ENCODE measurements around the gene METTL16.
A peak's percentile ranks its signal among the peaks of the same experiment; 100 is the strongest.

METTL16 gene

GRCh38 chr17:2395258-2396181 lies 116.2 kb downstream of the METTL16 start:
- no peak for DNase-seq (ENCODE audit: low read depth, low spot score)

- no peak for DNase-seq (ENCODE audit: low read depth, low spot score)
Measured at GRCh38 chr17:2394775-2395201, 116.9 kb downstream of the METTL16 start.

- no peak for DNase-seq (ENCODE audit: low read depth, low spot score)
Measured at GRCh38 chr17:2393954-2394749, 117.5 kb downstream of the METTL16 start.

GRCh38 chr17:2393174-2393953 lies 118.3 kb downstream of the METTL16 start:
- peak; percentile 83 for DNase-seq (ENCODE audit: low read depth, low spot score)

GRCh38 chr17:2392252-2393173 lies 119.2 kb downstream of the METTL16 start:
- peak; percentile 94 for DNase-seq (ENCODE audit: low read depth, low spot score)

- DNase-seq (ENCODE audit: low read depth, low spot score), result no peak
Measured at GRCh38 chr17:2391597-2392251, 120.0 kb downstream of the METTL16 start.

GRCh38 chr17:2390199-2390836 lies 121.4 kb downstream of the METTL16 start:
- no peak for DNase-seq (ENCODE audit: low read depth, low spot score)

GRCh38 chr17:2388683-2389055 lies 123.0 kb downstream of the METTL16 start:
- DNase-seq (ENCODE audit: low read depth, low spot score), result no peak

- DNase-seq (ENCODE audit: low read depth, low spot score), result no peak
Measured at GRCh38 chr17:2388020-2388682, 123.5 kb downstream of the METTL16 start.

- no peak for DNase-seq (ENCODE audit: low read depth, low spot score)
Measured at GRCh38 chr17:2387086-2388019, 124.3 kb downstream of the METTL16 start.

GRCh38 chr17:2386400-2387085 lies 125.1 kb downstream of the METTL16 start:
- no peak for DNase-seq (ENCODE audit: low read depth, low spot score)

- DNase-seq (ENCODE audit: low read depth, low spot score), result no peak
Measured at GRCh38 chr17:2385240-2386210, 126.2 kb downstream of the METTL16 start.

- DNase-seq (ENCODE audit: low read depth, low spot score), result no peak
Measured at GRCh38 chr17:2384439-2385127, 127.1 kb downstream of the METTL16 start.

- no peak for DNase-seq (ENCODE audit: low read depth, low spot score)
Measured at GRCh38 chr17:2383628-2384167, 128.0 kb downstream of the METTL16 start.

- DNase-seq (ENCODE audit: low read depth, low spot score), result no peak
Measured at GRCh38 chr17:2380950-2381649, 130.6 kb downstream of the METTL16 start.
